Astrocyte (in vitro differentiated cells and primary cell): Measurements from ENCODE around the gene SLCO2A1. TPM values are rescaled to one million over a fixed set of nuclear protein-coding genes. Genes with fewer than 3 reads are reported as not detected.

ENCODE experiments used
- DNase-seq: peaks from one replicate; pipeline ENCODE4 v3.0.0-alpha.2; 2010; ENCODE audit warnings: low read depth
- FAIRE-seq: peaks from 2 replicates; lab custom pipeline; 2011; peaks lifted over from hg19 to GRCh38; lab: Jason Lieb, UNC
- H2AFZ ChIP-seq: 2 replicates; pipeline ENCODE4 v1.6.0; 2012; ENCODE audit warnings: low read depth, low read length, inconsistent platforms
- H3K27ac ChIP-seq: 2 replicates; pipeline ENCODE4 v1.5.1; 2011; ENCODE audit warnings: low read depth, low read length, inconsistent platforms
- H3K27me3 ChIP-seq: 2 replicates; pipeline ENCODE4 v1.6.0; 2011; ENCODE audit warnings: low read length, inconsistent platforms; ENCODE audit not compliant: insufficient read depth
- H3K36me3 ChIP-seq: 2 replicates; pipeline ENCODE4 v1.5.1; 2011; ENCODE audit warnings: low read length, inconsistent platforms; ENCODE audit not compliant: insufficient read depth
- H3K4me1 ChIP-seq: 2 replicates; pipeline ENCODE4 v1.5.1; 2011; ENCODE audit warnings: low read length, inconsistent platforms; ENCODE audit not compliant: insufficient read depth
- H3K4me2 ChIP-seq: 2 replicates; pipeline ENCODE4 v1.6.0; 2012; ENCODE audit warnings: low read length, inconsistent platforms
- H3K4me3 ChIP-seq: 2 replicates; pipeline ENCODE4 v1.5.1; 2011; ENCODE audit warnings: low read depth, mild to moderate bottlenecking, low read length, inconsistent platforms; ENCODE audit not compliant: insufficient read depth
- H3K79me2 ChIP-seq: 2 replicates; pipeline ENCODE4 v1.6.0; 2012; ENCODE audit warnings: mild to moderate bottlenecking, low read length, inconsistent platforms; ENCODE audit not compliant: insufficient read depth
- H3K9ac ChIP-seq: 2 replicates; pipeline ENCODE4 v1.6.0; 2012; ENCODE audit warnings: mild to moderate bottlenecking, low read length, inconsistent platforms
- H3K9me3 ChIP-seq: 2 replicates; pipeline ENCODE4 v1.5.1; 2012; ENCODE audit warnings: low read depth, mild to moderate bottlenecking, low read length, inconsistent platforms; ENCODE audit not compliant: insufficient read depth
- H4K20me1 ChIP-seq: 2 replicates; pipeline ENCODE4 v1.6.0; 2012; ENCODE audit warnings: low read length, inconsistent platforms; ENCODE audit not compliant: insufficient read depth
- H3K27ac Mint-ChIP-seq: one replicate; pipeline ENCODE4 v1.8.0; 2021; ENCODE audit warnings: mild to moderate bottlenecking, mixed read lengths; ENCODE audit not compliant: unreplicated experiment
- H3K27me3 Mint-ChIP-seq: one replicate; pipeline ENCODE4 v1.8.0; 2021; ENCODE audit warnings: low read depth, mixed read lengths; ENCODE audit not compliant: unreplicated experiment
- H3K36me3 Mint-ChIP-seq: one replicate; pipeline ENCODE4 v1.8.0; 2021; ENCODE audit warnings: low read depth, mixed read lengths; ENCODE audit not compliant: unreplicated experiment
- H3K4me1 Mint-ChIP-seq: one replicate; pipeline ENCODE4 v1.8.0; 2021; ENCODE audit warnings: low read depth, mixed read lengths; ENCODE audit not compliant: unreplicated experiment
- H3K4me3 Mint-ChIP-seq: one replicate; pipeline ENCODE4 v1.8.0; 2021; ENCODE audit warnings: mild to moderate bottlenecking, moderate library complexity, mixed read lengths; ENCODE audit not compliant: unreplicated experiment
- H3K9me3 Mint-ChIP-seq: one replicate; pipeline ENCODE4 v1.8.0; 2021; ENCODE audit warnings: mild to moderate bottlenecking, mixed read lengths; ENCODE audit not compliant: unreplicated experiment
- CTCF ChIP-seq: IDR thresholded peaks from 2 replicates; pipeline ENCODE4 v1.5.1; 2011; ENCODE audit warnings: low read depth, mild to moderate bottlenecking, inconsistent platforms, low read length, moderate library complexity; ENCODE audit not compliant: insufficient read depth
- EZH2 ChIP-seq: IDR thresholded peaks from 2 replicates; pipeline ENCODE4 v1.6.1; 2012; ENCODE audit warnings: mild to moderate bottlenecking, low read length, inconsistent platforms; ENCODE audit not compliant: insufficient read depth
- total RNA-seq: library from RNA; stranded (reverse); gene quantifications from 2 replicates; pipeline ENCODE4 v1.2.1, GENCODE V29; 2021

SLCO2A1 gene
- total RNA-seq, 1 donor from 2014 or later: 2.1 TPM

DNA sequence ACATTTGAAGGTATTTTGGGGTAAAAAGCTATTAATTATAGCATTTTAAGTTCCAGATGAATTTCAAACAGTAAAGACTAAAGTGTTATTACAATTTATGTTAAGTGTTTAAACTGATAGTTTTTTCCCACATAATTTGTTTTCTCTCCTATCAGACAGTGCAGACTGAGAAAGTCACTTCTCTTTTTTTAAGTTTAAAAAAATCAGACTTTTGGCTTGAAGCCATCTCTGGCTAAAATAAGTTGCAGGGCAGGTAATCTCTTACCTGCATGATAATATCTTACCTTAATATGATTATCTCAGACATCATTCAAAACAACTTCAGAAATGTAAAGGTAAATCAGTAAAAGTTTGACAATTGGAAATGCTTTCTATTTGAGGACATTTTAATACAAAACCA lies 112.6 kb downstream of the SLCO2A1 start:
- no peak overlapping the region for H3K4me2 ChIP-seq
- FAIRE-seq: no peak

DNA sequence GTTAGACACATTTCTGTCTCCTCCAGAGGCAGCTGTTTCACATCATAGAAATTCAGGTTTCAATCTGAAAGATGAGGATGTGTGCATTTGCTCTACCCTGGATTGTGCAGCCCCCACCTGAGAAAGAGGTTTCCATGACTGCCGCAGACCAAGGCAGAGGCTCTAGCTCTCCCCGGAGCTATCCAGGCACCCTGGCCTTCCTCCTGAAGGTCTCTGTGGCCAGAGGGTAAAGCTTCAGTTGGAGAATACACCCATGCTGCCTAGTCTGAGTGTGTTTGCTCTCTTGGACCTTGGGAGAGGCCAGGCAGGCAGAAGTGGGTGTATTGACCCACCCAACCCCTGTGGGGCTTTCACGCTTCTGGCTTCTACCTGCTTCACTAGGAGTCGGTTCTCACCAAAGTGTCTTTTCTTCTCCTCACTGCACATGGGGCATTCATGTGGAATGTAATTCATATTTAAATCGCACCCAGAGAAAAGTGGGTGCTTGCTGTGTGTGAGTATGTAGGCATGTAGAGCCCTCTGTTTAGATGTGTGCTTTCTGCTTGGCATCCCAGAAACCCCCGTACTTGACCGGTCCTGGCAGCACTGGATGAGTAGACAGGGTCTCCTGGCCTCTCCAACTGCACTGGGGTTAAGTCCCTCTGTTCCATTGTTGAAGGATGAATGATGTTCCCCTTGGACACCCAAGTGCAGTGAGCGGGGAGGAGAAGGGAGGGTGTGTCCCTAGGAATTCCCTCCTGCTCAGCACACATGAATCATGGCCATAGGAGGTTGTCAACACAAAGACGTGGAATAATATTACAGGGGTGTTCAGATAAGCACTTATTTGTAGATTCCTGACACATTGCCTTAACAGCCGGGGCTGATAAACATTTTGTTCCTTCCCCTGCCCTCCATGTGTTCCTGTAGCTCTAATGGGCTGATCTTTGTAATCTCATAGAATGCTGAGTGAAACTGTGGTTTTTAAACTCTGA lies 113.8 kb downstream of the SLCO2A1 start:
- Histone ChIP-seq H3K27ac (no peak overlapping the region), H3K36me3 (no peaks in the 10 kb centered on the region), H4K20me1 (no peaks in the 10 kb centered on the region), H3K79me2 (no peaks in the 10 kb centered on the region), H3K4me1 (no peaks in the 10 kb centered on the region), H3K4me3 (no peak overlapping the region), H2AFZ (no peak overlapping the region), H3K9me3 (no peaks in the 10 kb centered on the region), H3K4me2 (peak overlapping the region; percentile 20), H3K9ac (no peak overlapping the region), H3K27me3 (peaks cover 3% of the 10 kb centered on the region)
- Mint-ChIP-seq H3K4me3 (no peak overlapping the region), H3K9me3 (peaks cover 4% of the 10 kb centered on the region), H3K27me3 (peaks cover 10% of the 10 kb centered on the region), H3K27ac (no peak overlapping the region), H3K36me3 (no peaks in the 10 kb centered on the region), H3K4me1 (no peaks in the 10 kb centered on the region)
- TF ChIP-seq EZH2 (no peak), CTCF (no peak)
- DNase-seq (no peak), FAIRE-seq (no peak)

More for the DNA sequence above, 112.6 kb downstream of the SLCO2A1 start:
- Mint-ChIP-seq H3K4me3 (no peak overlapping the region), H3K27ac (no peak overlapping the region), H3K27me3 (peaks cover 10% of the 10 kb centered on the region), H3K9me3 (peaks cover 4% of the 10 kb centered on the region), H3K36me3 (no peaks in the 10 kb centered on the region), H3K4me1 (no peaks in the 10 kb centered on the region)
- Histone ChIP-seq H3K27me3 (peaks cover 2% of the 10 kb centered on the region), H3K4me1 (no peaks in the 10 kb centered on the region), H3K9ac (no peak overlapping the region), H2AFZ (no peak overlapping the region), H4K20me1 (no peaks in the 10 kb centered on the region), H3K4me3 (no peak overlapping the region), H3K79me2 (no peaks in the 10 kb centered on the region), H3K9me3 (no peaks in the 10 kb centered on the region), H3K27ac (no peak overlapping the region), H3K36me3 (no peaks in the 10 kb centered on the region)
- DNase-seq: no peak
- no peak for TF ChIP-seq CTCF
- no peak for TF ChIP-seq EZH2
